Measurements from ENCODE around the gene ARMCX1. TPM values are rescaled to one million over a fixed set of nuclear protein-coding genes. Genes with fewer than 3 reads are reported as not detected.
"Not testable (repeated sequence)": the region's sequence is repeated elsewhere in the genome, so short reads cannot be mapped to it uniquely, and the experiment has no call there.

Gene ARMCX1
- not detected for polyA plus RNA-seq

GRCh38 chrX:101550362-101550750 lies at the start of gene ARMCX1:
Gene ARMCX1 (plus strand): TSS chrX:101550547. CDS start chrX:101552931, 2,384 bp downstream.
- H3K27ac Mint-ChIP-seq: no peak within 1 kb of the TSS
- peaks cover 0 to 2% (median 0%) of the 10 kb centered on the region in 3 donors for H3K4me1 Mint-ChIP-seq
- H3K36me3 Mint-ChIP-seq: no peaks in the 10 kb centered on the region
- H3K9me3 Mint-ChIP-seq: no peaks in the 10 kb centered on the region
- peak within 1 kb of the TSS in 3 of 4 donors; percentile 9 to 81 (median 54) for H3K4me3 Mint-ChIP-seq
- peaks cover 14% of the 10 kb centered on the region for H3K27me3 Mint-ChIP-seq

DNA sequence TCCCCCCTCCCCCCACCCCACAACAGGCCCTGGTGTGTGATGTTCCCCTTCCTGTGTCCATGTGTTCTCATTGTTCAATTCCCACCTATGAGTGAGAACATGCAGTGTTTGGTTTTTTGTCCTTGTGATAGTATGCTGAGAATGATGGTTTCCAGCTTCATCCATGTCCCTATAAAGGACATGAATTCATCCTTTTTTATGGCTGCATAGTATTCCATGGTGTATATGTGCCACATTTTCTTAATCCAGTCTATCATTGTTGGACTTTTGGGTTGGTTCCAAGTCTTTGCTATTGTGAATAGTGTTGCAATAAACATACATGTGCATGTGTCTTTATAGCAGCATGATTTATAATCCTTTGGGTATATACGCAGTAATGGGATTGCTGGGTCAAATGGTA lies 47.4 kb upstream of the ARMCX1 start:
- H3K9me3 Mint-ChIP-seq, H3K4me1 Mint-ChIP-seq, H3K36me3 Mint-ChIP-seq, H3K4me3 Mint-ChIP-seq, H3K27ac Mint-ChIP-seq, H3K27me3 Mint-ChIP-seq: not testable (repeated sequence)

GRCh38 chrX:101507372-101507771 lies 43.0 kb upstream of the ARMCX1 start:
- peaks cover 1% of the 10 kb centered on the region for H3K36me3 Mint-ChIP-seq
- no peak overlapping the region for H3K27ac Mint-ChIP-seq
- peaks cover 0 to 2% (median 0%) of the 10 kb centered on the region in 3 donors for H3K9me3 Mint-ChIP-seq
- no peak overlapping the region for H3K4me3 Mint-ChIP-seq
- no peaks in the 10 kb centered on the region for H3K4me1 Mint-ChIP-seq
- H3K27me3 Mint-ChIP-seq: no peaks in the 10 kb centered on the region

- Mint-ChIP-seq H3K4me3 (no peak overlapping the region), H3K36me3 (peaks cover 1% of the 10 kb centered on the region), H3K27me3 (no peaks in the 10 kb centered on the region), H3K9me3 (peaks cover 0 to 3% (median 0%) of the 10 kb centered on the region in 3 donors), H3K4me1 (no peaks in the 10 kb centered on the region), H3K27ac (no peak overlapping the region)
Observed at GRCh38 chrX:101507986-101508385, 42.4 kb upstream of the ARMCX1 start.

- Mint-ChIP-seq H3K4me1 (no peaks in the 10 kb centered on the region), H3K36me3 (no peaks in the 10 kb centered on the region), H3K27ac (no peak overlapping the region), H3K4me3 (no peak overlapping the region), H3K9me3 (peaks cover 0 to 11% (median 3%) of the 10 kb centered on the region in 3 donors), H3K27me3 (no peaks in the 10 kb centered on the region)
Observed at GRCh38 chrX:101530944-101531343, 19.4 kb upstream of the ARMCX1 start.

- H3K36me3 Mint-ChIP-seq: no peaks in the 10 kb centered on the region
- H3K4me3 Mint-ChIP-seq: no peak overlapping the region
- no peaks in the 10 kb centered on the region for H3K4me1 Mint-ChIP-seq
- peaks cover 0 to 2% (median 0%) of the 10 kb centered on the region in 3 donors for H3K9me3 Mint-ChIP-seq
- H3K27ac Mint-ChIP-seq: no peak overlapping the region
- H3K27me3 Mint-ChIP-seq: peaks cover 2% of the 10 kb centered on the region
Observed at GRCh38 chrX:101539116-101539515, 11.2 kb upstream of the ARMCX1 start.

DNA sequence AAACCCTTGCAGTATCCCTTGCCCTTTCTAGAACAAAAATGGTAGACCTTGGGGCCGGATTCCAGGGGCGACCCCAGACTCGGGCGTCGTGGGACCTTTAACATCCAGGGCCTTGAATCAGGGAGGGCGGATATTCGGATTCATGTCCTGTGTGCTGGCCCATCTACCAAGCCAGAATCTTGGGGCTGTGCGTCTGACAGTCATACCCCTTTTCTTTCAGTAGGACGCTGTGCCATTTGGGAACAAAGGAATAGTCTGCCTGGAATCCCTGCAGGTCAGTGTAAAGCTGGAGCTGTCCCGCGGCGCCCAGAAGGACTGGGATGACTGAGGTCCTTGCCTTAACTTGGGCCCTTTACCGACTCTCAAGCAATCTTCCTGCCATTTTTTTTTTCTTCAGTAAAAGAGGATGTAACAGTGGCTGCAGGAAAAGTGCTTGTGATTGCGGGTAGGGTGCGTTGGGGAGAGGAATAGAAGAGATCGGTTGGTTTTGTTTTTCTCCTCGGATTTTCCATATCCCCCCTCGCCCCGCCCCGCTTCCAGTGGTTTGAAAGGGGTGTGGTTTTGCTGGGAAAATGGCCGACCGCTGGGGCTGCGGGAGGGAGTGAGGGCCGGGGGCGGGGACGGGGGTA lies 518 bp downstream of the ARMCX1 start:
- Mint-ChIP-seq H3K27ac (no peak overlapping the region), H3K9me3 (no peaks in the 10 kb centered on the region), H3K27me3 (peaks cover 14% of the 10 kb centered on the region), H3K4me1 (peaks cover 0 to 2% (median 0%) of the 10 kb centered on the region in 3 donors), H3K4me3 (peak overlapping the region in 2 of 4 donors; percentile 54 to 81), H3K36me3 (no peaks in the 10 kb centered on the region)

- Mint-ChIP-seq H3K9me3 (peaks cover 0 to 2% (median 0%) of the 10 kb centered on the region in 3 donors), H3K27me3 (peaks cover 14% of the 10 kb centered on the region), H3K36me3 (no peaks in the 10 kb centered on the region), H3K4me1 (peaks cover 0 to 2% (median 0%) of the 10 kb centered on the region in 3 donors), H3K27ac (no peak overlapping the region), H3K4me3 (no peak overlapping the region)
Observed at GRCh38 chrX:101551380-101551767, 1.0 kb downstream of the ARMCX1 start.

- H3K27me3 Mint-ChIP-seq: peaks cover 14% of the 10 kb centered on the region
- peaks cover 0 to 2% (median 0%) of the 10 kb centered on the region in 3 donors for H3K4me1 Mint-ChIP-seq
- H3K27ac Mint-ChIP-seq: peak overlapping the region in 1 of 3 donors; percentile 67
- no peaks in the 10 kb centered on the region for H3K36me3 Mint-ChIP-seq
- no peak overlapping the region for H3K4me3 Mint-ChIP-seq
- peaks cover 0 to 3% (median 1%) of the 10 kb centered on the region in 3 donors for H3K9me3 Mint-ChIP-seq
Observed at GRCh38 chrX:101552714-101553113, 2.4 kb downstream of the ARMCX1 start.

DNA sequence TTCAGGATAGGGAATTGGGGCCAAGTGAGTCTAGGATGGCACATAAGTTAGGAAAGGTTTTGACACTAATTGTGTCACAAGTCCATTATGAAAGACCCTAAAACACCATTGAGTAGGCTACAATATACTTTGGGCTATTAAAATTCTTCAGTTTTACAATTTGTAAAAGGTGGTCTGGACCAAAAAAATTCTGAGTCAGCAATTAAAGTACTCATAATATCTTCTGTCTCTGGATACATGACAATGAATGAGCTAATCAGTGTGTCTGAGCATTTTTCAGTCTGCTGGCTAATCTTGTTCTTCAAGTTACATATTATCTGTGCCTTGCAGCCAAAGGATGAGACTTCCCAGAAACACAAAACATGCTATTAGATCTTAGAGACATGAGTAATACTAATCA lies 14.3 kb downstream of the ARMCX1 start:
- H3K4me3 Mint-ChIP-seq: no peak overlapping the region
- peaks cover 0 to 2% (median 0%) of the 10 kb centered on the region in 3 donors for H3K4me1 Mint-ChIP-seq
- peaks cover 6% of the 10 kb centered on the region for H3K27me3 Mint-ChIP-seq
- H3K9me3 Mint-ChIP-seq: peaks cover 0 to 3% (median 1%) of the 10 kb centered on the region in 3 donors
- no peaks in the 10 kb centered on the region for H3K36me3 Mint-ChIP-seq
- H3K27ac Mint-ChIP-seq: no peak overlapping the region

DNA sequence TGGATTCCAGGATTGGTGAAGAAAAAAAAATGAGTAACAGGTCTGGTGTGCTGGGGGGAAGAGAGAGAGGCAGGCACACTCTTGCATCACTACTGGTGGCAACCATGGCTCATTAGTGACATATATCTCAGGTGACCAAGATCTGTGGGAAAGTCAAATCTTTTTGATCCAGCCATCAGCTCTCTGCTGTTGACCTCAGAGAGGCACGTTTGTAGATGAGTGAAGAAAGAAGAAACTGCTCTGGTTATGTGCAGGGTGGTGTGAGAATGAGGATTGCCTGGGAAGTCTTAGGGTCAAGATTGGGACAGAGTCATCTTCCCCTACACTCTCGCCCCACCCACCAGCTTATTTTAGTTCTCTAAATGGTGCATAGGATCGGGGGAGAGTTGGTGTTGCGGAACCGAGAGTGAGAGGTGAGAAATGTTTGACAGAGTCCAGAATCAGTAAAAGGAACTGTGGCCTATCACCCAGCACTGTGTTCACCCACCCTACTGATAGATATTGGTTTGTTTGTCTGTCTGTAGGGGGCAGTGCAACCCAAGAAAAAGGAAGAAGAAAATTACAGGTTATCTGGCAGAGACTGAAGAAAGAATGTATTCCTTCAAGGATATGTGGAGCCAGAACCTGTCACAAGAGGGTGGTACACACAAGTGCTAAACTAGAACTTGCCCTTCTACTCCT lies 45.5 kb downstream of the ARMCX1 start:
- H3K27me3 Mint-ChIP-seq: peaks cover 3% of the 10 kb centered on the region
- no peaks in the 10 kb centered on the region for H3K9me3 Mint-ChIP-seq
- peak overlapping the region in 1 of 3 donors; percentile 36 for H3K27ac Mint-ChIP-seq
- no peak overlapping the region for H3K4me3 Mint-ChIP-seq
- H3K4me1 Mint-ChIP-seq: peaks cover 0 to 5% (median 2%) of the 10 kb centered on the region in 3 donors
- no peaks in the 10 kb centered on the region for H3K36me3 Mint-ChIP-seq

- not testable (repeated sequence) for H3K27ac Mint-ChIP-seq, H3K9me3 Mint-ChIP-seq, H3K36me3 Mint-ChIP-seq, H3K27me3 Mint-ChIP-seq, H3K4me1 Mint-ChIP-seq, H3K4me3 Mint-ChIP-seq
Observed at GRCh38 chrX:101599592-101599991, 49.2 kb downstream of the ARMCX1 start.

DNA sequence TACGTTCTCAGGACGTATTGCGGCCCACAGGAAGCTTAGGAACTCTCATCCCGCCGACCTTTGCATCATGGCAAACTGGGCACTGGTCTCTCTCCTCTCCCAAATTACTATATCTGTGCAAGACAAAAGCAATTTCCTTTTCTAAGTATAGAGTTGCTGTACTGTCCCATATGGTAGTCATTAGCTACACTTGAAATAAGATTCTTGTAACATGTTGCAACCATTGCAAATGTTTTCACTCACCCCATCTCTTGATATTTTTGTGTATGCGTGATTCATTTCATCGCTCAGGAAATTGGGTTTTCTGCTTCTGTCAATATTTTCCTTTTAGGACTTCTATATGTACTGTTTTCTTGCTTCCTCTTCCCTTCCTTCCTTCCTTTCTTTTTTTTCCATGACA lies 51.7 kb downstream of the ARMCX1 start:
- H3K36me3 Mint-ChIP-seq: no peaks in the 10 kb centered on the region
- no peak overlapping the region for H3K27ac Mint-ChIP-seq
- no peak overlapping the region for H3K4me3 Mint-ChIP-seq
- H3K4me1 Mint-ChIP-seq: no peaks in the 10 kb centered on the region
- H3K9me3 Mint-ChIP-seq: no peaks in the 10 kb centered on the region
- no peaks in the 10 kb centered on the region for H3K27me3 Mint-ChIP-seq

All from IgD-negative memory B cell (primary cell).